Osteoblast (primary cell): Measurements from ENCODE around the gene ME2. TPM values are rescaled to one million over a fixed set of nuclear protein-coding genes. Genes with fewer than 3 reads are reported as not detected.

Experiments
- DNase-seq: peaks from one replicate; pipeline ENCODE4 v3.0.0; 2011; ENCODE audit warnings: low spot score, mixed read lengths; ENCODE audit not compliant: insufficient read length; ENCODE audit errors: missing footprints
- H2AFZ ChIP-seq: 2 replicates; pipeline ENCODE4 v1.6.0; 2011; ENCODE audit warnings: mild to moderate bottlenecking, low read length
- H3K27ac ChIP-seq: 2 replicates; pipeline ENCODE4 v1.5.1; 2011; ENCODE audit warnings: mild to moderate bottlenecking, low read depth, low read length, moderate library complexity
- H3K27me3 ChIP-seq: 2 replicates; pipeline ENCODE4 v1.6.0; 2012; ENCODE audit warnings: mild to moderate bottlenecking, control low read depth, inconsistent platforms, low read length, moderate library complexity; ENCODE audit not compliant: insufficient read depth
- H3K36me3 ChIP-seq: 2 replicates; pipeline ENCODE4 v1.5.1; 2011; ENCODE audit warnings: mild to moderate bottlenecking, low read length, control low read depth, moderate library complexity; ENCODE audit not compliant: insufficient read depth
- H3K4me1 ChIP-seq: 2 replicates; pipeline ENCODE4 v1.5.1; 2011; ENCODE audit warnings: mild to moderate bottlenecking, low read length, control low read depth, moderate library complexity; ENCODE audit not compliant: insufficient read depth
- H3K4me2 ChIP-seq: 2 replicates; pipeline ENCODE4 v1.6.0; 2011; ENCODE audit warnings: mild to moderate bottlenecking, low read length; ENCODE audit not compliant: insufficient read depth
- H3K4me3 ChIP-seq: fragments of 200-600 bp; sonication (generic); 3 replicates; pipeline ENCODE4 v1.5.1; 2012; ENCODE audit warnings: mild to moderate bottlenecking, low read length, inconsistent platforms; ENCODE audit not compliant: insufficient read depth
- H3K79me2 ChIP-seq: 2 replicates; pipeline ENCODE4 v1.6.0; 2012; ENCODE audit warnings: mild to moderate bottlenecking, low read length, control low read depth, inconsistent platforms; ENCODE audit not compliant: insufficient read depth
- H3K9me3 ChIP-seq: 2 replicates; pipeline ENCODE4 v1.5.1; 2011; ENCODE audit warnings: low read depth, low read length, control low read depth
- H4K20me1 ChIP-seq: 2 replicates; pipeline ENCODE4 v1.6.0; 2012; ENCODE audit warnings: mild to moderate bottlenecking, low read length, control low read depth; ENCODE audit not compliant: insufficient read depth
- total RNA-seq: library from RNA; depleted of rRNA; stranded (reverse); fragments of >200 nt; gene quantifications from 2 replicates; pipeline ENCODE4 v1.2.3, GENCODE V29; 2012
- TF ChIP-seq, protein P1 (sequence below): IDR thresholded peaks from 2 replicates; pipeline ENCODE4 v1.5.1; 2011; ENCODE audit warnings: mild to moderate bottlenecking, low read depth, low read length, moderate library complexity; ENCODE audit errors: extremely low read depth

Gene ME2
- total RNA-seq, 1 donor, result 38.0 TPM

DNA sequence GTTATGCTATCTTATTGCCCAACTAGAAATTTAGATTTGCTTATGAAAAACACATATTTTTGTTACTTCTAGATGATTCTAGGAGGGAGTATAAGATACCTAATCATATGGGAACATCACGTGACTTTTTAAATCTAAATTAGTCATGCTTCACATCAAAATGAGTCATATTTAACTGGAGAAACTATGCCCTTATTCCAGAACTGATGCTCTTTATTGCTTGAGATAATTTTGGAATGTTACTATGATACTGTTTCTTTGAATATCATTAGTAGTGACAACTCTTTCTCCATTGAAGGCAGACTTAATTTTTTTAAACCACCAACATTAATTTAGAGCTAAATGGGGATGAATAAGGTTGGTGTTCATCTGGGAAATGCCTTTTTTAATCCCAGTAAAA is 69.0 kb downstream of the ME2 start:
- peak; percentile 48 for DNase-seq
- Histone ChIP-seq H2AFZ (no peak overlapping the region), H3K27me3 (no peaks in the 10 kb centered on the region), H3K27ac (no peak overlapping the region), H4K20me1 (no peaks in the 10 kb centered on the region), H3K4me3 (no peak overlapping the region), H3K79me2 (no peaks in the 10 kb centered on the region), H3K9me3 (no peaks in the 10 kb centered on the region), H3K4me1 (peaks cover 3% of the 10 kb centered on the region), H3K36me3 (no peaks in the 10 kb centered on the region), H3K4me2 (no peak overlapping the region)
- TF ChIP-seq, protein P1, sequence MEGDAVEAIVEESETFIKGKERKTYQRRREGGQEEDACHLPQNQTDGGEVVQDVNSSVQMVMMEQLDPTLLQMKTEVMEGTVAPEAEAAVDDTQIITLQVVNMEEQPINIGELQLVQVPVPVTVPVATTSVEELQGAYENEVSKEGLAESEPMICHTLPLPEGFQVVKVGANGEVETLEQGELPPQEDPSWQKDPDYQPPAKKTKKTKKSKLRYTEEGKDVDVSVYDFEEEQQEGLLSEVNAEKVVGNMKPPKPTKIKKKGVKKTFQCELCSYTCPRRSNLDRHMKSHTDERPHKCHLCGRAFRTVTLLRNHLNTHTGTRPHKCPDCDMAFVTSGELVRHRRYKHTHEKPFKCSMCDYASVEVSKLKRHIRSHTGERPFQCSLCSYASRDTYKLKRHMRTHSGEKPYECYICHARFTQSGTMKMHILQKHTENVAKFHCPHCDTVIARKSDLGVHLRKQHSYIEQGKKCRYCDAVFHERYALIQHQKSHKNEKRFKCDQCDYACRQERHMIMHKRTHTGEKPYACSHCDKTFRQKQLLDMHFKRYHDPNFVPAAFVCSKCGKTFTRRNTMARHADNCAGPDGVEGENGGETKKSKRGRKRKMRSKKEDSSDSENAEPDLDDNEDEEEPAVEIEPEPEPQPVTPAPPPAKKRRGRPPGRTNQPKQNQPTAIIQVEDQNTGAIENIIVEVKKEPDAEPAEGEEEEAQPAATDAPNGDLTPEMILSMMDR, result no peak

DNA sequence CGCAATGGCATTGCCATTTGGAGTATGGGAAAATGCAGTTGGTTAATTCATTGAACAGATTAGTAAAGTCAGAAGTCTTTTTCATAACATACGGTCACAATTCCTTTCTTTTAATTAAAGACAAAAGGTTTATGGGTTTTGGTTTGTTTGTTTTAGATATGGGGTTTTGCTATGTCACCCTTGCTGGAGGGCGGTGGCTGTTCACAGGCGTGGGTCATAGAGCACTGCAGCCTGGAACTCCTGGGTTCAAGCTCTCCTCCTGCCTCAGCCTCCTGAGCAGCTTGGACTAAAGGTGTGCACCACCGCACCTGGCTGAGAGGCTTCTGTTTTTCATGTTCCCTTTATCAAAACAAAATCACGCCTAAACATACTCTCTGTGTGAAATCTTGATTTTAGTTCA is 70.3 kb downstream of the ME2 start:
- Histone ChIP-seq H3K4me2 (no peak overlapping the region), H3K27me3 (no peaks in the 10 kb centered on the region), H3K9me3 (no peaks in the 10 kb centered on the region), H3K27ac (no peak overlapping the region), H4K20me1 (no peaks in the 10 kb centered on the region), H3K4me3 (no peak overlapping the region), H3K4me1 (peaks cover 3% of the 10 kb centered on the region), H2AFZ (no peak overlapping the region), H3K36me3 (no peaks in the 10 kb centered on the region), H3K79me2 (no peaks in the 10 kb centered on the region)
- TF ChIP-seq, protein P1, result no peak
- DNase-seq, result no peak

DNA sequence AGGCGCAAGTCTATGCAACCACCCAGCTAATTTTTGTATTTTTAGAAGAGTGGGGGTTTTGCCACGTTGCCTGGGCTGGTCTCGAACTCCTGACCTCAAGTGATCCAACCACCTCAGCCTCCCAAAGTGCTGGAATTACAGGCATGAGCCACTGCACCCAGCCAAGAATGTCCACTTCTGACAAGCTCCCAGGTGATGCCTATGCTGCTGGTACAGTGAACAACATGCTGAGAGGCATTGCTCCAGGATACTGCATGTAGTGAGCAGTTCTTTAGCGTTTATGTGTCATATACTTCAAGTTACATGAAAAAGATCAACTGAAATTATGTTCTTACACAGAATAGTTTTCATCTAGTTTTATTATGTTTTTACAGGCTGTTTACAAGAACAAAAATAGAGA is 71.7 kb downstream of the ME2 start:
- Histone ChIP-seq H3K9me3 (no peaks in the 10 kb centered on the region), H4K20me1 (no peaks in the 10 kb centered on the region), H3K4me2 (no peak overlapping the region), H3K36me3 (no peaks in the 10 kb centered on the region), H3K4me3 (no peak overlapping the region), H3K27ac (no peak overlapping the region), H3K79me2 (no peaks in the 10 kb centered on the region), H2AFZ (no peak overlapping the region), H3K27me3 (no peaks in the 10 kb centered on the region), H3K4me1 (peaks cover 3% of the 10 kb centered on the region)
- TF ChIP-seq, protein P1, result no peak
- no peak for DNase-seq

DNA sequence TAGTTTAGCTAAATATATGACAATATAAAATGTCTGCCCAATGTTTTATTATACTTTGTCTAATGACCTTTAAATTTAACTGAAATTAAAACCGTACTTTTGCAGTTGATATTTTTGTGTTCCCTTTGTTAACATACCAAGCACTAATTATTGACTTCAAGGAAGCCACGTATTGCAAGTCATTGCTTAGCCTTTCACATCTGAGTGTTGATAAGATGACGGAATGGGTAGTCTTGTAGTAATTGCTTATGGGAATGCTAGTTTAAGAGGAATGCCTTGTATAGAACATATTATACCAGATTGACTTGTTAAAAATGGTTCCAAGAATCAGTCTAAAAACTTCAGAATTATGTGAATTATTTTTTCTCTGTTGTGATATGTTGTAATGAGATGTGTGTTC is 74.9 kb downstream of the ME2 start:
- no peak overlapping the region for H3K4me2 ChIP-seq
- peak; percentile 13 for DNase-seq
- H2AFZ ChIP-seq, result no peak overlapping the region
- no peaks in the 10 kb centered on the region for H3K36me3 ChIP-seq
- no peaks in the 10 kb centered on the region for H3K4me1 ChIP-seq
- TF ChIP-seq, protein P1, result no peak
- no peaks in the 10 kb centered on the region for H3K9me3 ChIP-seq
- no peak overlapping the region for H3K4me3 ChIP-seq
- H3K27me3 ChIP-seq, result no peaks in the 10 kb centered on the region
- H3K79me2 ChIP-seq, result no peaks in the 10 kb centered on the region
- no peak overlapping the region for H3K27ac ChIP-seq
- H4K20me1 ChIP-seq, result no peaks in the 10 kb centered on the region
